GM20000 (cell line): ENCODE results near the gene DPYSL4.
"Not testable (repeated sequence)": the region's sequence is repeated elsewhere in the genome, so short reads cannot be mapped to it uniquely, and the experiment has no call there.

Experiments used
- DNase-seq: peaks from one replicate; pipeline ENCODE4 v3.0.0; 2012; ENCODE audit warnings: low spot score
- CTCF ChIP-seq: IDR thresholded peaks from 2 replicates; pipeline ENCODE4 v1.5.1; 2012; ENCODE audit warnings: mild to moderate bottlenecking, control low read depth; ENCODE audit errors: extremely low read depth, missing control alignments

DPYSL4 gene

GRCh38 chr10:132209130-132209529 is 22.4 kb downstream of the DPYSL4 start:
- no peak for TF ChIP-seq CTCF

GRCh38 chr10:132209978-132210530 is 23.3 kb downstream of the DPYSL4 start:
- no peak for DNase-seq
- TF ChIP-seq CTCF = no peak

More at GRCh38 chr10:132209130-132209529, 22.4 kb downstream of the DPYSL4 start:
- no peak for DNase-seq

- no peak for TF ChIP-seq CTCF
- no peak for DNase-seq
These were observed 24.0 kb downstream of the DPYSL4 start for GRCh38 chr10:132210766-132211165.

GRCh38 chr10:132211246-132211645 is 24.5 kb downstream of the DPYSL4 start:
- no peak for DNase-seq
- TF ChIP-seq CTCF = no peak

GRCh38 chr10:132212816-132213215 is 26.1 kb downstream of the DPYSL4 start:
- no peak for TF ChIP-seq CTCF
- DNase-seq = no peak

- DNase-seq = no peak
- TF ChIP-seq CTCF = no peak
These were observed 27.2 kb downstream of the DPYSL4 start for GRCh38 chr10:132213917-132214316.

GRCh38 chr10:132216441-132216840 is 29.7 kb downstream of the DPYSL4 start:
- DNase-seq = not testable (repeated sequence)

GRCh38 chr10:132219486-132219885 is 32.7 kb downstream of the DPYSL4 start:
- peak; percentile 18 for TF ChIP-seq CTCF

More at GRCh38 chr10:132219486-132219885, 32.7 kb downstream of the DPYSL4 start:
- no peak for DNase-seq
